GM12878 (cell line): Measurements from ENCODE around the gene LRP1.

Experiments used
- CTCF ChIP-seq, 3 experiments: IDR thresholded peaks in 2 of 3; conservative IDR thresholded peaks in 1 of 3; 2 replicates each; pipeline ENCODE4 v1.5.1; 2011; ENCODE audit warnings: low read depth in 3 of 3, low read length in 3 of 3, mild to moderate bottlenecking in 3 of 3, control low read depth in 2 of 3, moderate library complexity in 2 of 3, inconsistent platforms in 1 of 3, mixed read lengths in 1 of 3; ENCODE audit not compliant: control insufficient read depth in 2 of 3, insufficient read depth in 1 of 3; ENCODE audit errors: extremely low read depth in 1 of 3
- EP300 ChIP-seq, 2 experiments: fragments of 150-350 bp in 1 of 2; IDR thresholded peaks; 2 replicates each; pipeline ENCODE4 v1.6.1; 2011 to 2012; ENCODE audit warnings: low read depth in 2 of 2, low read length in 2 of 2, borderline replicate concordance in 1 of 2, improper control_type of control experiment in 1 of 2, inconsistent platforms in 1 of 2; ENCODE audit not compliant: control insufficient read depth in 1 of 2
- EZH2 ChIP-seq: IDR thresholded peaks from 2 replicates; pipeline ENCODE4 v1.6.1; 2012; ENCODE audit warnings: low read depth, mild to moderate bottlenecking, control low read depth, inconsistent platforms, low read length, borderline replicate concordance; ENCODE audit not compliant: control insufficient read depth
- FOXM1 ChIP-seq: IDR thresholded peaks from 2 replicates; pipeline ENCODE4 v1.6.1; 2012; ENCODE audit warnings: low read depth, mild to moderate bottlenecking, inconsistent platforms, low read length, moderate library complexity
- JUNB ChIP-seq: IDR thresholded peaks from 2 replicates; pipeline ENCODE4 v1.6.1; 2016; ENCODE audit warnings: antibody characterized with exemption, mild to moderate bottlenecking
- KAT2A ChIP-seq: conservative IDR thresholded peaks from 2 replicates; pipeline ENCODE4 v1.6.1; 2011; ENCODE audit warnings: low read depth, low read length; ENCODE audit not compliant: control insufficient read depth
- POLR2AphosphoS5 ChIP-seq: IDR thresholded peaks from 2 replicates; pipeline ENCODE4 v1.6.1; 2011; ENCODE audit warnings: mild to moderate bottlenecking, low read length, inconsistent platforms
- RFX5 ChIP-seq: IDR thresholded peaks from 2 replicates; pipeline ENCODE4 v1.6.1; 2011; ENCODE audit warnings: low read depth, low read length, improper control_type of control experiment

GRCh38 chr12:57112492-57113294, 15.6 kb upstream of the LRP1 start:
- TF ChIP-seq RFX5 (no peak), CTCF (IDR thresholded peaks at IDR 0.05 in 2 of 3, conservative IDR thresholded peaks at IDR 0.05 in 1 of 3; ENCODE audit: control insufficient read depth in 2 of 3, extremely low read depth in 1 of 3, insufficient read depth in 1 of 3, low read depth in 3 of 3, low read length in 3 of 3) (peak; percentile 76 to 92 (median 80); a peak in 5 of 6 replicates), KAT2A (no peak), POLR2AphosphoS5 (no peak), JUNB (no peak), EZH2 (no peak), EP300 (IDR thresholded peaks at IDR 0.05; ENCODE audit: borderline replicate concordance in 1 of 2, control insufficient read depth in 1 of 2, low read depth in 2 of 2, low read length in 2 of 2) (no peak), FOXM1 (no peak)
